IPS-18c (cell line): ENCODE measurements around the gene NRXN3.

Source experiments
- H3K4me3 ChIP-seq: 2 replicates; pipeline ENCODE4 v1.7.0; 2013; ENCODE audit warnings: low read depth, mild to moderate bottlenecking, low read length, moderate library complexity; ENCODE audit not compliant: insufficient read depth
- H3K9me3 ChIP-seq: one replicate; pipeline ENCODE4 v1.6.1; 2013; ENCODE audit warnings: mild to moderate bottlenecking, low read length, moderate library complexity; ENCODE audit not compliant: control insufficient read depth, insufficient read depth

The NRXN3 gene

DNA sequence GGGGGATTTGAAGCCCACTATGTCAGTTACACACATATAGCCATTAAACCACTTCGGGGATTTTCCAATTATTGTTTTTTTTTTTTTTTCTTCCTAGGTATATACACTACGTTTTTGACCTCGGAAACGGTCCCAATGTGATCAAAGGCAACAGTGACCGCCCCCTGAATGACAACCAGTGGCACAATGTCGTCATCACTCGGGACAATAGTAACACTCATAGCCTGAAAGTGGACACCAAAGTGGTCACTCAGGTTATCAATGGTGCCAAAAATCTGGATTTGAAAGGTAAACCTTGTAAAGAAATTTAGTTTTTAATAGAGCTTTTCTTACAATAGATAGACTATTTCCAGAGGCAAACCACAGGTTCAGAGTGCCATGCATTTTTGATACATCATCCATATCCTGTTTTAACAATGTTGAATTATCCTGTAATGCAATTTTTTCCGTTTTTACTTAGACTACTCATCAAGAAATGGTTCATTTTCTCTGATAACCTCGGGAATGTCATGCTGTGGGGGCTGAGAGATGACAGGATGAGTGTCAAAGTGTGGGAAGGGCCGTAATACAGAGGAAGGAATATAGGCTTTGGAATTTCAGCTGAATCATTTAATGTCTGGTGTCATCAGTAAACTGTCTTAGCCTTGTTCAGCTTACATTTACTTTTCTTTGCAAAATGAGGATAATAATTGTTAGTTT lies 797.1 kb downstream of the NRXN3 start:
- H3K4me3 ChIP-seq = no peak overlapping the region
- no peaks in the 10 kb centered on the region for H3K9me3 ChIP-seq

DNA sequence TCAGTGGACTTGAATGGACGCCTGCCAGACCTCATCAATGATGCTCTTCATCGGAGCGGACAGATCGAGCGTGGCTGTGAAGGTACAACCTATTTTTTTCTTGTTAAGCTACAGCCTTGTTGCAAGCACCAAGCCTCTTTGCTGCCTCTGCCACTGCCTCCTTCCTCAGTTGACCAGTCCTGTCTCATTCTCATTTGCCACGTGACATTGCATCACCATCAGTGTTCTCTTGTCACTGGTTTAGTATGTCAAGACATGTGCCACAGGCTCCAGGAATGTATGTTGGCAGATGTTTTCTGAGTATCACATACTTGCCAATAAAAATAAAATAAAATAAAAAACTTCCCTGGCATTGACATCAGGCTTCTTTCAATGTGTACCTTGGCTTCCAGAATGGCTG lies 798.1 kb downstream of the NRXN3 start:
- no peak overlapping the region for H3K4me3 ChIP-seq
- no peaks in the 10 kb centered on the region for H3K9me3 ChIP-seq

DNA sequence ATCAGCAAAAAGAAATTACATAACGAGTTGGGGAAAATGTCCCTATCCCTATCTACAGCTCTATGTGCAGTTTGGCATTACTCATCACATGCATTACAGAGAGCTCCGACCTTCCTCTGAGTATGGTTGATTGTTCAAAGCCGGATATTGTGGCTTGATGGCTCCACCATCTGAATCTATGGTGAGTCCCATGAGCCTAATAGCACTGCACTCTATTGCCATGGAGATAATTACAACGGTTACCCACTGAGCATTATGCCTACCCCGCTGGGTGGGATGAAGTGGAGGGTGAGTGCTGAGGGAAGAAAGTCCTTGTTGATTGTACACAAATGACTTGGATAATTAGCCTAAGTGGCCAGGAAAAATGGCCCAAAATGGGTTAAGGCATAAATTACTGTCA lies 800.5 kb downstream of the NRXN3 start:
- no peak overlapping the region for H3K4me3 ChIP-seq

GRCh38 chr14:78972440-78972839 lies 802.3 kb downstream of the NRXN3 start:
- no peak overlapping the region for H3K4me3 ChIP-seq
- H3K9me3 ChIP-seq = no peaks in the 10 kb centered on the region

More for the DNA sequence above, 800.5 kb downstream of the NRXN3 start:
- H3K9me3 ChIP-seq = no peaks in the 10 kb centered on the region

DNA sequence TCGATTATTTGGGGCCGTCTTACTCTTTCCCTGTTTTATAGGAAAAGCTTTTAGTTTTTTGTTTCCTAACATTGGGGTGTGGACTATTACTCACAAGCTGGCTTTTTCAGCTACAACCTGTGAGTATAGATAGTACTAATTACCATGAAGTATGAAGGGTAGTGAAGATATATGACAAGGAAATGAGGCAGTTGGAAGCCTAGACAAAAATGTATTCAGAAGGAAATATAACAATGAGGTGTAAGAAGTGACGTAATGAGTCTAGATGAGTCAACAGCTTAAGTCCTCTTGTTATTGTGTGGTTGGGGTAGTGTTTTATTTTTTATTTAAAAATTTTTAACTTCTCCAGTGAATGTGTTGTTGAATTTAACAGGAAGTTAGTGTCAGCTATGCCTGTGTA lies 804.5 kb downstream of the NRXN3 start:
- no peak overlapping the region for H3K4me3 ChIP-seq
- no peaks in the 10 kb centered on the region for H3K9me3 ChIP-seq

DNA sequence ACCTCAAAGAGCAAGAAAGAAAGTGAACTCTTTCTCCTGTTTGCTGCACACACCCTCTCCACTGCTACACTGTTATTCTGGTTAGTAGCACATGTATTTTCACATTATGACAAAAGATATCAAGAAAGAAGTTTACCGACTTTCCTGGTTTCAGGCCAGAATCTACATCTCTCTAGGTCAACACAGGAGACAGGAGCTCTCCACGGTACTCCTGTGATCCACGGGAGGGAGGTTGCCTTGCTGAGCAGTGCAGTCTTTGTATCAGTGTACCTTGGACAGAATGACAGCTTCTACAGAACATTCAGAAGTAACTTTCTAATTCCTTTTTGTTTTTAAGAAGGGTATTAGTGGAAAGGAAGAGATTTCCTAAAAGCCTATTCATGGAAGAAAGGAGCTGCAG lies 805.6 kb downstream of the NRXN3 start:
- H3K9me3 ChIP-seq = no peaks in the 10 kb centered on the region
- H3K4me3 ChIP-seq = no peak overlapping the region

DNA sequence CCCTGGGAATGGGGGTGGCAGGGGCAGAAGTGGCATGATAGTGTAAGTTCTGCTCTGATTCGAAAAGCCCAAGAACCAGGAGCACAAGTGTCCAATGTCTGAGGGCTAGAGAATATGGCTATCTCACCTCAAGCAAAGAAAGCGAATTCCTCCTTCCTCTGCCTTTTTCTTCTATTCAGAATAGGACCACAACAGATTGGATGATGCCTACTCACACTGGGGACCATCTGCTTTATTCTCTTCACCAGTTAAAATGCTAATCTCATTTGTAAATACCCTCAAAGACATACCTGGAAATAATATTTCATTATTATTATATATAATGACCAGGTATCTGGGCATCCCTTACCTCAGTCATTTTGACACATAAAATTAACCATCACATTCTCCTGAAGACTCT lies 808.7 kb downstream of the NRXN3 start:
- H3K4me3 ChIP-seq = no peak overlapping the region
- no peaks in the 10 kb centered on the region for H3K9me3 ChIP-seq

- no peak overlapping the region for H3K4me3 ChIP-seq
- no peaks in the 10 kb centered on the region for H3K9me3 ChIP-seq
These were observed 812.4 kb downstream of the NRXN3 start for GRCh38 chr14:78982551-78982950.

DNA sequence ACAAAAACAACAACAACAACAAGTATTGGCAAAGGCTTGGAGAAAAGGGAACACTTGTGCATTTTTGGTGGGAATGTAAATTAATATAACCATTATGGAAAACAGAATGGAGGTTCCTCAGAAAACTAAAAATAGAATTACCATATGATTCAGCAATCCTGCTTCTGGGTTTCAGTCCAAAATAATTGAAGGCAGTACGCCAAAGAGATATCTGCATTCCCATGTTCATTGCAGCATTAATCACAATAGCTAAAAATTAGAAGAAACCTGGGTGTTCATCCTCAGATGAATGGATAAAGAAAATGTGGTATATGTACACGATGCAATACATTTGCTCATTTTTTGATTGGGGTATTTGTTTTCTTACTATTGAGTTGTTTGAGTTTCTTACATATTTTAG lies 813.0 kb downstream of the NRXN3 start:
- H3K9me3 ChIP-seq = no peaks in the 10 kb centered on the region
- H3K4me3 ChIP-seq = no peak overlapping the region

DNA sequence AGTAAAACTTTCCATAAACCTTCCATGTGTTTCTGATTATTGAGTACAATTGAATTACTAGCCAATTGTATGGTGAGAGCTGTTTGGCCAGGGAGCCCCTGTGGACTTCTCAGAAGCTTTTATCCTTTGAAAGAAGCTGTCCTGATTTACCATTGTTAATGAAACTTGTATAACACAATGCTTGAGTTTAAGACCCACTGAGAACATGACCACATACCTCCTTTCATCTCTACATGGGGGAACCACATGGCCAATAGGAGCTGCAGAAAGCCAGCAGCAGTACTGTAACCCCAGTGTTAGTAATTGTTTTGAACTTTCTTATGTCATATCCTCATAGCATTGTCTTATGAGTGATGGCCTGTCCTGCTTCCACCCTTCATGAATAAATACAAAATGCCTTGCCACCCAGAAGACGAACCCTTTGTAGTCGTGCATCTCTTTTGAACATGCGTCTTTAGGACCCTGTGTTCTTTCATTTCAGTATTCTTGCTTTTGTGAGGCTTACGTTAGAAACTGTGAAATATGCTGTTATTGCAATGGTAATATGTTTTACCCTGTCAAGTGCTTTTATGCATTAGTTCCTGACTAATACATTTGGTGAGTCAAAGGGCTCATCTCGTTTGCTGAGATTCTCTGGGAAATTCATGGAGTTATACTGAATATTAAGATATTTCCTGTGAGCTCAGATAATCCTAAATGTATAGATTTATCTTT lies 815.7 kb downstream of the NRXN3 start:
- Histone ChIP-seq H3K4me3 (no peak overlapping the region), H3K9me3 (no peaks in the 10 kb centered on the region)

- H3K4me3 ChIP-seq = no peak overlapping the region
These were observed 816.8 kb downstream of the NRXN3 start for GRCh38 chr14:78986989-78987388.

DNA sequence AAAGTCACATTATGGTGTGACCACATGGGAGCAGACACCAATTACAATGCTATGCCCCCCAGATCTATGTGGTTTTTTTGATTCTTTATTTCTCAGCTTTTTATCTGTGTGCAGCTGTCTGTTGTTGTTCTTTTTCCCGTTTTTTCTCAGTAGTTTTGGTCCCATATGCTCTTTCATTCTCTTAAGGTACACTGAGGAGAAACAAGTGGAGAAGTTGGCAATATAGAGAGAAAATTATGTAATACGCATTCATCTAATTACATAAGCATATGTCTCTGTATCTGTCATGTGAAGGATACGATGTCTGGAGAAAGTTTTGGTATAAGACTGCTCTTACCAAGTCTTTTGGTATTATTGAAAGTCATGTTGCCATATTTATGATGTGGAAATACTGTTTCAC lies 819.0 kb downstream of the NRXN3 start:
- Histone ChIP-seq H3K9me3 (no peaks in the 10 kb centered on the region), H3K4me3 (no peak overlapping the region)

More at GRCh38 chr14:78986989-78987388, 816.8 kb downstream of the NRXN3 start:
- H3K9me3 ChIP-seq = no peaks in the 10 kb centered on the region

- Histone ChIP-seq H3K4me3 (no peak overlapping the region), H3K9me3 (no peaks in the 10 kb centered on the region)
These were observed 822.7 kb downstream of the NRXN3 start for GRCh38 chr14:78992867-78993266.

- Histone ChIP-seq H3K4me3 (no peak overlapping the region), H3K9me3 (no peaks in the 10 kb centered on the region)
These were observed 827.6 kb downstream of the NRXN3 start for GRCh38 chr14:78997811-78998210.

DNA sequence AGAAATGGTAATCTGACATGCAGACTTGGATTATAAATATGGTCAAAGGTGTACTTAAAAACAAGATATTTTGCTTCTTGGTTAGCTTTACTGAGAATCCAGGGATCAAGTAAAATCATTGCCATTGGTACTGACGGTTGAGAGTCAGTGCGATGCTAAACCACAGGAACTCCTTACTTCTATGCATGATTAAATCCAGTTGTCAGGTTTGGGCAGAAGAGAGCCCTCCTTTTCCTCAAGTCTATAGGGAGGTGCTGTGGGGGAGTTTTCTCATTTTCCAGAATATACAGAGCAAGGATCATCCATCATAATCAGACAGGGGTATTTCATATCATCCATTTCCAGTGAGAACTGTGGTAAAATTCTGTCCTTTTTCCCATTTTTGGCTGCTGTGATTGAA lies 839.1 kb downstream of the NRXN3 start:
- H3K9me3 ChIP-seq = no peaks in the 10 kb centered on the region
- H3K4me3 ChIP-seq = no peak overlapping the region

DNA sequence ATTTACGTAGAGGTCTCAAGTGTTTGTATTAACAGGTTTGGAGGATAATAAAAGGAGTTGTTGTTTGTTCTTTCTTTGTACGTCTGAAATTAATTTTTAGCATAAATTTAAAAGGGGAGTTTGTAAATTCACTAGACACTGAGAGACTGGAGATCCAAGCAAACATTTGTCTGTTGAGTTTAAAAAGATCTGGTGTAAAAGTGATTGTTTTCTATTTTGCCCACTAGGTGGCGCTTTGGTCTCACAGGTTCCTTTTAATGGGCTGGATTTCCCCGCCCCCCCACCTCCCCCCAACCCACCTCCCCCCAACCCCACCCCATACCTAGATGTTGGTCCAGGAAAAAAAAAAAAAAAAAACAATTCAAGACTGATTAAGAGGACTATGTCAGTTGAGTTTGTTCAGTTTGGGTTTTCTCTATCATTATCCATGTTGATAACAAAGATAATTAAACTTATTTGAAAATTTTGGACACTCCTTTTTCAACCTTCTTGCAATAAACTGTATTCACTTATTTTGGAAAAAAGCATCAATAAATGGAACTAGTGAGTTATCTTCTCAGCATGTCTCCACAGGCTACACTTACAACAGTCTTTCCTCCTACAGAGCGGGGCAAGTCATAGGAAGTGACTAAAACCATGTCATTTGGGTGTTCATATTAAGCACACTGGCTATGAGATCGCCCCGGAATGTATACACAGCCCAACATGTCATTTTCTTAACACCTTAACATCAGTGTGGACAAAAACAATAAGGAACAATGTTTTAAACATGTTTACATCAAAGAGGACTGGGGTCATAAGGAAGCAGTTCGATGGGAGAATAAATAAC lies 841.1 kb downstream of the NRXN3 start:
- no peaks in the 10 kb centered on the region for H3K9me3 ChIP-seq
- no peak overlapping the region for H3K4me3 ChIP-seq

- Histone ChIP-seq H3K9me3 (no peaks in the 10 kb centered on the region), H3K4me3 (no peak overlapping the region)
These were observed 841.7 kb downstream of the NRXN3 start for GRCh38 chr14:79011920-79012204.

- no peaks in the 10 kb centered on the region for H3K9me3 ChIP-seq
- H3K4me3 ChIP-seq = no peak overlapping the region
These were observed 846.8 kb downstream of the NRXN3 start for GRCh38 chr14:79016828-79017505.
